CD14-positive monocyte (primary cell): Measurements from ENCODE around the gene TMEM240. TPM values are rescaled to one million over a fixed set of nuclear protein-coding genes. Genes with fewer than 3 reads are reported as not detected.

ENCODE experiments used
- DNase-seq, 3 donors: peaks; one replicate each; pipeline ENCODE4 v3.0.0-alpha.2; 2011 to 2022
- H2AFZ ChIP-seq: 2 replicates; pipeline ENCODE4 v1.6.0; 2012; ENCODE audit warnings: mild to moderate bottlenecking, low read depth, low read length, inconsistent platforms; ENCODE audit not compliant: insufficient read depth, poor library complexity, severe bottlenecking
- H3K27ac ChIP-seq, 2 donors: 1 replicate in 1 of 2; 2 replicates in 1 of 2; pipeline ENCODE4 v1.5.1; 2012 to 2013; ENCODE audit warnings: low read length in 2 of 2, control low read depth in 1 of 2, inconsistent platforms in 1 of 2, low read depth in 1 of 2, mild to moderate bottlenecking in 1 of 2
- H3K27me3 ChIP-seq, 2 donors: one replicate each; pipeline versions ENCODE4 v1.6.0 to v1.6.1; 2011 to 2013; ENCODE audit warnings: low read length in 2 of 2; ENCODE audit not compliant: control insufficient read depth in 2 of 2, insufficient read depth in 2 of 2
- H3K36me3 ChIP-seq, 2 donors: replicated peaks in 1 of 2; 1 replicate in 1 of 2; 2 replicates in 1 of 2; pipeline versions ENCODE4 v1.5.1 to v1.6.1; 2012 to 2013; ENCODE audit warnings: low read length in 2 of 2, control low read depth in 1 of 2, inconsistent platforms in 1 of 2, mild to moderate bottlenecking in 1 of 2; ENCODE audit not compliant: insufficient read depth in 2 of 2, control insufficient read depth in 1 of 2
- H3K4me1 ChIP-seq, 2 donors: 1 replicate in 1 of 2; 2 replicates in 1 of 2; pipeline versions ENCODE4 v1.5.1 to v1.6.1; 2012 to 2013; ENCODE audit warnings: low read length in 2 of 2, control low read depth in 1 of 2, inconsistent platforms in 1 of 2, mild to moderate bottlenecking in 1 of 2, moderate library complexity in 1 of 2; ENCODE audit not compliant: insufficient read depth in 2 of 2, control insufficient read depth in 1 of 2
- H3K4me2 ChIP-seq: replicated peaks from 2 replicates; pipeline ENCODE3; 2012; ENCODE audit warnings: low read length, moderate library complexity, mild to moderate bottlenecking; ENCODE audit not compliant: poor library complexity, severe bottlenecking; ENCODE audit errors: extremely low read depth
- H3K4me3 ChIP-seq, 3 experiments: fragments of 200-600 bp in 1 of 3; sonication (generic) in 1 of 3; replicated peaks in 1 of 3; 1 replicate in 2 of 3; 2 replicates in 1 of 3; pipeline ENCODE4 v1.5.1; 2011 to 2013; ENCODE audit warnings: low read length in 3 of 3, mild to moderate bottlenecking in 3 of 3, control low read depth in 2 of 3, low read depth in 2 of 3, inconsistent platforms in 1 of 3, moderate library complexity in 1 of 3
- H3K79me2 ChIP-seq: 2 replicates; pipeline ENCODE4 v1.6.0; 2012; ENCODE audit warnings: mild to moderate bottlenecking, control low read depth, inconsistent platforms, low read length, moderate library complexity; ENCODE audit not compliant: insufficient read depth
- H3K9ac ChIP-seq: 2 replicates; pipeline ENCODE4 v1.6.0; 2017; ENCODE audit warnings: low read length, mild to moderate bottlenecking; ENCODE audit not compliant: insufficient read depth, poor library complexity, severe bottlenecking
- H3K9me3 ChIP-seq, 2 donors: replicated peaks in 1 of 2; 1 replicate in 1 of 2; 2 replicates in 1 of 2; pipeline versions ENCODE4 v1.5.1 to v1.6.1; 2012 to 2013; ENCODE audit warnings: low read length in 2 of 2, control low read depth in 1 of 2; ENCODE audit not compliant: control insufficient read depth in 1 of 2, insufficient read depth in 1 of 2
- H4K20me1 ChIP-seq: 2 replicates; pipeline ENCODE4 v1.6.0; 2012; ENCODE audit warnings: mild to moderate bottlenecking, low read length, control low read depth, moderate library complexity; ENCODE audit not compliant: insufficient read depth
- H3K27ac Mint-ChIP-seq, 7 donors: one replicate each; pipeline ENCODE4 v1.8.0; 2020; ENCODE audit warnings: mild to moderate bottlenecking in 7 of 7, mixed read lengths in 7 of 7, moderate library complexity in 6 of 7, inconsistent platforms in 2 of 7
- H3K27me3 Mint-ChIP-seq, 3 donors: one replicate each; pipeline ENCODE4 v1.8.0; 2021 to 2022; ENCODE audit warnings: low read depth in 3 of 3, mild to moderate bottlenecking in 3 of 3, mixed read lengths in 3 of 3, moderate library complexity in 3 of 3, inconsistent platforms in 1 of 3
- H3K36me3 Mint-ChIP-seq, 2 donors: one replicate each; pipeline ENCODE4 v1.8.0; 2020; ENCODE audit warnings: mixed read lengths in 2 of 2, inconsistent platforms in 1 of 2, mild to moderate bottlenecking in 1 of 2
- H3K4me1 Mint-ChIP-seq: one replicate; pipeline ENCODE4 v1.8.0; 2020; ENCODE audit warnings: mild to moderate bottlenecking, mixed read lengths
- H3K4me3 Mint-ChIP-seq, 2 donors: one replicate each; pipeline ENCODE4 v1.8.0; 2020; ENCODE audit warnings: mild to moderate bottlenecking in 2 of 2, mixed read lengths in 2 of 2, moderate library complexity in 1 of 2
- H3K9me3 Mint-ChIP-seq, 7 donors: one replicate each; pipeline ENCODE4 v1.8.0; 2020 to 2022; ENCODE audit warnings: mixed read lengths in 7 of 7, mild to moderate bottlenecking in 6 of 7, moderate library complexity in 6 of 7, inconsistent platforms in 2 of 7
- CTCF ChIP-seq: fragments of 200-600 bp; IDR thresholded peaks from one replicate; pipeline ENCODE4 v1.8.0; 2022; ENCODE audit warnings: antibody characterized with exemption, mild to moderate bottlenecking
- WGBS: methylation state at CpG from one replicate; pipeline ENCODE4 v1.1.5; 2013; ENCODE audit warnings: missing lambda C conversion rate; ENCODE audit not compliant: insufficient coverage; 5-methylcytosine and 5-hydroxymethylcytosine counted together
- intact Hi-C, 2 donors: fragments of 100-400 bp; cut with micrococcal nuclease; formaldehyde crosslinking; loops; one replicate each; pipeline versions ENCODE4 v1.15.0 to v1.15.1; 2023
- polyA plus RNA-seq, 3 donors: library from polyadenylated mRNA; depleted of rRNA in 1 of 3; unstranded in 2 of 3; stranded (reverse) in 1 of 3; fragments of 300-500 nt in 2 of 3; fragments of >200 nt in 1 of 3; fragmentation: Illumina TruSeq in 2 of 3; gene quantifications; 1 replicate in 2 of 3; 2 replicates in 1 of 3; pipeline ENCODE4 v1.2.3, GENCODE V29; 2012 to 2021

TMEM240 gene
- polyA plus RNA-seq, 3 donors = not detected

- TF ChIP-seq CTCF = no peak
These were observed 2.6 kb upstream of the TMEM240 start for GRCh38 chr1:1542766-1543705.

GRCh38 chr1:1541956-1542765, 1.7 kb upstream of the TMEM240 start:
- H3K4me1 Mint-ChIP-seq = no peaks in the 10 kb centered on the region
- no peak for DNase-seq
- H3K27ac ChIP-seq = no peak overlapping the region
- peaks cover 0 to 7% of the 10 kb centered on the region in 2 donors for H3K4me1 ChIP-seq
- H3K36me3 Mint-ChIP-seq = peaks cover 33 to 44% of the 10 kb centered on the region in 2 donors
- TF ChIP-seq CTCF = no peak
- no peak overlapping the region for H2AFZ ChIP-seq
- H3K9me3 ChIP-seq = no peaks in the 10 kb centered on the region
- peaks cover 0 to 20% of the 10 kb centered on the region in 2 donors for H3K27me3 ChIP-seq
- H3K79me2 ChIP-seq = no peaks in the 10 kb centered on the region
- intact Hi-C loops = no loop called here
- no peak overlapping the region for H3K9ac ChIP-seq
- H4K20me1 ChIP-seq = peaks cover 12% of the 10 kb centered on the region
- peaks cover 37 to 46% of the 10 kb centered on the region in 2 donors for H3K36me3 ChIP-seq
- peak overlapping the region in 1 of 7 donors; percentile 53 for H3K27ac Mint-ChIP-seq
- H3K27me3 Mint-ChIP-seq = peaks cover 4 to 28% (median 17%) of the 10 kb centered on the region in 3 donors
- H3K9me3 Mint-ChIP-seq = peaks cover 0 to 5% (median 0%) of the 10 kb centered on the region in 7 donors
- no peak overlapping the region for H3K4me2 ChIP-seq
- WGBS = 92% methylated on average over 25 of the region's 37 CpGs
- no peak overlapping the region for H3K4me3 Mint-ChIP-seq
- no peak overlapping the region for H3K4me3 ChIP-seq

More at GRCh38 chr1:1542766-1543705, 2.6 kb upstream of the TMEM240 start:
- H2AFZ ChIP-seq = no peak overlapping the region
- Mint-ChIP-seq H3K36me3 (peaks cover 36 to 49% of the 10 kb centered on the region in 2 donors), H3K27me3 (peaks cover 4 to 28% (median 17%) of the 10 kb centered on the region in 3 donors), H3K9me3 (peaks cover 0 to 5% (median 2%) of the 10 kb centered on the region in 7 donors), H3K4me1 (no peaks in the 10 kb centered on the region), H3K4me3 (no peak overlapping the region), H3K27ac (peak overlapping the region in 1 of 7 donors; percentile 68)
- no peaks in the 10 kb centered on the region for H3K9me3 ChIP-seq
- H3K36me3 ChIP-seq = peaks cover 40 to 52% of the 10 kb centered on the region in 2 donors
- H3K79me2 ChIP-seq = no peaks in the 10 kb centered on the region
- H3K9ac ChIP-seq = no peak overlapping the region
- WGBS = 94% methylated on average over 43 of the region's 45 CpGs
- H3K27ac ChIP-seq = no peak overlapping the region
- H4K20me1 ChIP-seq = peaks cover 19% of the 10 kb centered on the region
- peaks cover 0 to 7% of the 10 kb centered on the region in 2 donors for H3K4me1 ChIP-seq
- DNase-seq = peak in 1 of 3 donors; percentile 8
- H3K27me3 ChIP-seq = peaks cover 0 to 20% of the 10 kb centered on the region in 2 donors
- intact Hi-C loops = no loop called here
- no peak overlapping the region for H3K4me3 ChIP-seq
- H3K4me2 ChIP-seq = no peak overlapping the region
